Measurements from ENCODE around the gene TUFT1.

TUFT1 gene

GRCh38 chr1:151611832-151612500 lies 71.9 kb downstream of the TUFT1 start, which contains the start of gene SNX27:
SNX27 (plus strand) TSS chr1:151612050; CDS start chr1:151612202, 152 bp downstream.
- peak within 1 kb of the TSS; percentile 70 for H3K4me3 ChIP-seq (ENCODE audit: low read depth, low read length)
- TF ChIP-seq CTCF (conservative IDR thresholded peaks at IDR 0.05; ENCODE audit: low read depth, low read length) = no peak
- peak; percentile 95 for DNase-seq (ENCODE audit: low read depth)

DNA sequence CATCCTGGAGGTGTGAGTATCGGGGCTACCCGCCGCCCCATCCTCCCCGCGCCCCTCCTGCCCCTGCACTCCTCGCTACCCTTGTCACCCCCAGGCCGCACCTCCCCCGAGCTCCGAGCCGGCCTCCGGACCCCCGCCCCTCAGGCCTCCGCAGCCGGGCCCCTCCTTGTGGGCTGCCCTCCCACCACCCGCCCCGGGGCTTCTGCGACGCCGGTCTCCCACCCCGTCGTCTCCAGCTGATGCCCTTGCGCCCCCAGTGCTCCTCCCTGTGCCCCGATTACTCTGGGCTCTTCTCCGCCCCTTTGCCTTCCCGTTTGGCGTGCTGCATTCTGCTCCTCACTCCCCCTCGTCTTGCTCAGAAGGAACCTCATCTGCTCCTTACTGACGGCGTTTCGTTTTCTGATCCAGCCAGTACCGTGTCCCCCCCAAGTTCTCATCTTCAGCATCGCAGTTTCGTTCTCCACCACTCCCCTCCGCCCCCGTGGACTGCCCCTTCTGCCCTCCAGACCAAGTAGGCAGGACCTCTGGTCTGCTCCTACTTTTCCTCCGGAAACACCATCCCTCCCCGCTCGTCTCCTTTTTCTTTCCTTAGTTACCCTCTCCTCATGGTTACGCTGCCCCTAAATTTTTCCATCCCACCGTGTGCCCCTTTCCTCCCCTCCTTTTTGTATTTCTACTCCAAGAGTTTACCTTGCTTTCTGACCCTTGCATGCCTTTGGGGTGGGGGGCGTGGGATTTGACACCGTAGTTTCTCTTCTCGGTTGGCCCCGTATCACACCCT lies 72.6 kb downstream of the TUFT1 start:
- peak; percentile 34 for DNase-seq (ENCODE audit: low read depth)
- peak overlapping the region; percentile 70 for H3K4me3 ChIP-seq (ENCODE audit: low read depth, low read length)
- no peak for TF ChIP-seq CTCF (conservative IDR thresholded peaks at IDR 0.05; ENCODE audit: low read depth, low read length)

DNA sequence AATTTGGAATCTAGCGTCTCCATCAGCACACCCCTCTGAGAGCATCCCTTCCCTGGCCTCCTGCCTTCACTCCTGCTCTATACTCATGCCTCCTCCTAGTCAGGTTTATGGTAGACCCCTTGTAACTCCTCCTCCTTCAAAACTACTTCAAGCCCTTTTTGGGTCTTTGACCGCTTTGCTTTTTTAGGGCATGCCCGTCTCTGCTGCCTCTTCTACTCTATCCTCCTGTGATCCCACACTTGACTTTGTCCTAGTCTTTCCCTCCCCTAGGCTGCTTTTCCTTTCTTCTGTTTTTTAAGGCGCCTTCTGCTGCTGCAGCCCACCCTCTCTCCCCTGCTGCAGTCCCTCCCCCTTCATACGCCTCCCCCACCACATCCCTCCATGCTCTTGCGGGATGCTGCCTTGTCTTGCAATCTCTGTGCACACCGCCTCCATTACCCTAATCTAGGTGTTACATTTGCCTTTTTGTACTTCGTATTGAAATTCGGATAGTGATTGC lies 73.2 kb downstream of the TUFT1 start:
- peak overlapping the region; percentile 70 for H3K4me3 ChIP-seq (ENCODE audit: low read depth, low read length)
- TF ChIP-seq CTCF (conservative IDR thresholded peaks at IDR 0.05; ENCODE audit: low read depth, low read length) = no peak
- DNase-seq (ENCODE audit: low read depth) = no peak

GRCh38 chr1:151615711-151616504 lies 75.8 kb downstream of the TUFT1 start:
- no peak for TF ChIP-seq CTCF (conservative IDR thresholded peaks at IDR 0.05; ENCODE audit: low read depth, low read length)
- H3K4me3 ChIP-seq (ENCODE audit: low read depth, low read length) = no peak overlapping the region
- no peak for DNase-seq (ENCODE audit: low read depth)

DNA sequence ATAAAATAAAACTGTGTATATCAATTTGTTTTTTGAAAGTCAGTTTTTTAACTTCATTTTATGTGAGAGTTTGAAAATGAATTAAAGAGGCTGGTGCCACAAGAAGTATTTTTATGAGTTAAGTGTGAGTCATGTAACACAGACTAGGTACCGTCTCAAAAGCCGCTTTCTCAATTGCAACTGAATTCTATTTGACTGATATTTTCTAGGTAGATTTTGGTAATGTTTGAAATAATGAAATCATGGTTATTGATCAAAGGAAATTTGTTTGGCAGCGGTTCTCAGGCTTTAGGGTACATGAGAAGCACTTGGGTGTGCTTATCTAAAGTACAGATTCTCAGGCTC lies 76.4 kb downstream of the TUFT1 start:
- DNase-seq (ENCODE audit: low read depth) = peak; percentile 43
- no peak overlapping the region for H3K4me3 ChIP-seq (ENCODE audit: low read depth, low read length)
- TF ChIP-seq CTCF (conservative IDR thresholded peaks at IDR 0.05; ENCODE audit: low read depth, low read length) = no peak

GRCh38 chr1:151618003-151618402 lies 77.9 kb downstream of the TUFT1 start:
- no peak overlapping the region for H3K4me3 ChIP-seq (ENCODE audit: low read depth, low read length)
- TF ChIP-seq CTCF (conservative IDR thresholded peaks at IDR 0.05; ENCODE audit: low read depth, low read length) = no peak
- no peak for DNase-seq (ENCODE audit: low read depth)

Measured in choroid plexus epithelial cell (primary cell).